Natural killer cell (primary cell): ENCODE results near the gene PLEKHA7. TPM values are rescaled to one million over a fixed set of nuclear protein-coding genes. Genes with fewer than 3 reads are reported as not detected.

Experiments used
- ATAC-seq, 3 donors: fragments of 150-1000 bp in 2 of 3; fragments of 200-7000 bp in 1 of 3; cut with Tn5 transposase; 1 replicate in 1 of 3; 2 replicates in 2 of 3; pipeline ENCODE4 v1.10.0; 2021; ENCODE audit warnings: mild to moderate bottlenecking in 2 of 3, moderate library complexity in 2 of 3
- DNase-seq, 2 donors: peaks; one replicate each; pipeline versions ENCODE4 v3.0.0 to v3.0.0-alpha.2; 2013 to 2021; ENCODE audit warnings: mixed read lengths in 1 of 2
- H3K27ac ChIP-seq: one replicate; pipeline ENCODE4 v1.5.1; 2013; ENCODE audit warnings: mild to moderate bottlenecking, low read length
- H3K27me3 ChIP-seq: one replicate; pipeline ENCODE4 v1.6.1; 2013; ENCODE audit warnings: low read length; ENCODE audit not compliant: control insufficient read depth, insufficient read depth
- H3K36me3 ChIP-seq: one replicate; pipeline ENCODE4 v1.6.1; 2013; ENCODE audit warnings: low read length; ENCODE audit not compliant: control insufficient read depth, insufficient read depth
- H3K4me1 ChIP-seq: one replicate; pipeline ENCODE4 v1.6.1; 2013; ENCODE audit warnings: low read length; ENCODE audit not compliant: control insufficient read depth, insufficient read depth
- H3K4me3 ChIP-seq: one replicate; pipeline ENCODE4 v1.5.1; 2013; ENCODE audit warnings: low read length
- H3K9me3 ChIP-seq: one replicate; pipeline ENCODE4 v1.6.1; 2013; ENCODE audit warnings: low read length; ENCODE audit not compliant: control insufficient read depth, insufficient read depth
- H3K27ac Mint-ChIP-seq, 2 donors: one replicate each; pipeline ENCODE4 v1.8.0; 2022; ENCODE audit warnings: mild to moderate bottlenecking in 2 of 2, mixed read lengths in 2 of 2, moderate library complexity in 1 of 2
- H3K27me3 Mint-ChIP-seq, 2 donors: one replicate each; pipeline ENCODE4 v1.8.0; 2022; ENCODE audit warnings: low read depth in 2 of 2, mixed read lengths in 2 of 2
- H3K36me3 Mint-ChIP-seq: one replicate; pipeline ENCODE4 v1.8.0; 2022; ENCODE audit warnings: mixed read lengths
- H3K4me1 Mint-ChIP-seq, 2 donors: one replicate each; pipeline ENCODE4 v1.8.0; 2022; ENCODE audit warnings: mixed read lengths in 2 of 2
- H3K4me3 Mint-ChIP-seq: one replicate; pipeline ENCODE4 v1.8.0; 2022; ENCODE audit warnings: mild to moderate bottlenecking, moderate library complexity, mixed read lengths
- H3K9me3 Mint-ChIP-seq, 2 donors: one replicate each; pipeline ENCODE4 v1.8.0; 2022; ENCODE audit warnings: mixed read lengths in 2 of 2
- CTCF ChIP-seq: fragments of 200-600 bp; IDR thresholded peaks from one replicate; pipeline ENCODE4 v1.8.0; 2022; ENCODE audit warnings: antibody characterized with exemption
- WGBS: methylation state at CpG from one replicate; pipeline ENCODE4 v1.1.7; 2013; ENCODE audit warnings: missing lambda C conversion rate; ENCODE audit not compliant: insufficient coverage; 5-methylcytosine and 5-hydroxymethylcytosine counted together
- intact Hi-C: fragments of 100-400 bp; cut with micrococcal nuclease; formaldehyde crosslinking; loops from one replicate; pipeline ENCODE4 v1.14.2; 2022
- total RNA-seq, 4 donors: library from RNA; stranded (reverse); fragments of 120-200 nt in 1 of 4; gene quantifications; one replicate each; pipeline versions ENCODE4 v1.2.3 to v1.2.4, GENCODE V29; 2013 to 2022

The PLEKHA7 gene
- total RNA-seq, 3 donors from 2014 or later (not counting 1 experiment from before 2014, with no cell fraction given): 1.00 to 2.5 (median 1.3) TPM

- ATAC-seq (no peak), DNase-seq (no peak)
- no peak for TF ChIP-seq CTCF
- Mint-ChIP-seq H3K27ac (peak overlapping the region in 1 of 2 donors; percentile 31), H3K4me1 (no peaks in the 10 kb centered on the region), H3K9me3 (no peaks in the 10 kb centered on the region), H3K36me3 (no peaks in the 10 kb centered on the region), H3K27me3 (no peaks in the 10 kb centered on the region), H3K4me3 (no peak overlapping the region)
- H3K4me3 ChIP-seq: no peak overlapping the region
- no peaks in the 10 kb centered on the region for H3K4me1 ChIP-seq
- no peaks in the 10 kb centered on the region for H3K9me3 ChIP-seq
- intact Hi-C loops: no loop called here
- H3K36me3 ChIP-seq: no peaks in the 10 kb centered on the region
- H3K27me3 ChIP-seq: no peaks in the 10 kb centered on the region
- H3K27ac ChIP-seq: no peak overlapping the region
- 67% methylated on average over 3 of the region's 3 CpGs for WGBS
Measured at GRCh38 chr11:16973338-16973964, 40.8 kb downstream of the PLEKHA7 start.

- Mint-ChIP-seq H3K36me3 (no peaks in the 10 kb centered on the region), H3K27me3 (no peaks in the 10 kb centered on the region), H3K4me3 (no peak overlapping the region), H3K4me1 (peaks cover 0 to 5% of the 10 kb centered on the region in 2 donors), H3K9me3 (no peaks in the 10 kb centered on the region), H3K27ac (no peak overlapping the region)
- Histone ChIP-seq H3K9me3 (no peaks in the 10 kb centered on the region), H3K36me3 (no peaks in the 10 kb centered on the region), H3K4me3 (no peak overlapping the region), H3K27ac (no peak overlapping the region), H3K4me1 (no peaks in the 10 kb centered on the region), H3K27me3 (no peaks in the 10 kb centered on the region)
- WGBS: 65% methylated on average over 3 of the region's 5 CpGs
- no peak for TF ChIP-seq CTCF
- no peak for ATAC-seq
- intact Hi-C loops: no loop called here
- DNase-seq: no peak
Measured at GRCh38 chr11:16969010-16969999, 44.9 kb downstream of the PLEKHA7 start.

GRCh38 chr11:16968196-16968595, 46.0 kb downstream of the PLEKHA7 start:
- no peaks in the 10 kb centered on the region for H3K36me3 ChIP-seq
- no peaks in the 10 kb centered on the region for H3K9me3 ChIP-seq
- no peak for TF ChIP-seq CTCF
- Mint-ChIP-seq H3K27ac (no peak overlapping the region), H3K4me1 (peaks cover 0 to 5% of the 10 kb centered on the region in 2 donors), H3K36me3 (no peaks in the 10 kb centered on the region), H3K27me3 (no peaks in the 10 kb centered on the region), H3K4me3 (no peak overlapping the region), H3K9me3 (no peaks in the 10 kb centered on the region)
- 81% methylated on average over 2 of the region's 2 CpGs for WGBS
- no peaks in the 10 kb centered on the region for H3K27me3 ChIP-seq
- H3K4me3 ChIP-seq: no peak overlapping the region
- H3K4me1 ChIP-seq: no peaks in the 10 kb centered on the region
- no peak overlapping the region for H3K27ac ChIP-seq
- ATAC-seq (no peak), DNase-seq (no peak)
- intact Hi-C loops: no loop called here
